ENCODE results near the gene PFN1.

Gene PFN1

DNA sequence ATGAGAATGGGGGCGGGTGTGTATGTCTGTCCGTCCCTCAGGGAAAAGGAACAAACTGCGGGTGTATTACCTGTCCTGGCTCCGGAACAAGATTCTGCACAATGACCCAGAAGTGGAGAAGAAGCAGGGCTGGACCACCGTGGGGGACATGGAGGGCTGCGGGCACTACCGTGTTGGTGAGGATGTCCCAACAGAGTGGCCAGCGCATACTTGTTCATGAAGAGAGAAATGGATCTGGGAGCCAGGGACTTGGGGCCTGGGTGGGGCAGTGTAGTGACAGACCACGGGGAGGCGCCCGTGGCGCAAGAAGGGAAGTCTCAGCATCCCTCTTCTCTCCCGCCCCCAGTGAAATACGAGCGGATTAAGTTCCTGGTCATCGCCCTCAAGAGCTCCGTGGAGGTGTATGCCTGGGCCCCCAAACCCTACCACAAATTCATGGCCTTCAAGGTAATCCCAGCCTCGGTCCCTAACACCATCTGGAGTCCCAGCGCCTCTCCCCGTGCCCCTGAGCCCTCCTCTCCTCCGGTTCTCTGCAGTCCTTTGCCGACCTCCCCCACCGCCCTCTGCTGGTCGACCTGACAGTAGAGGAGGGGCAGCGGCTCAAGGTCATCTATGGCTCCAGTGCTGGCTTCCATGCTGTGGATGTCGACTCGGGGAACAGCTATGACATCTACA lies 52.5 kb downstream of the PFN1 start:
- no peak for DNase-seq
